ENCODE data around the gene HECW1.

The HECW1 gene

GRCh38 chr7:43508461-43508860 is 396.0 kb downstream of the HECW1 start:
- DNase-seq (ENCODE audit: low read depth), result no peak

GRCh38 chr7:43509906-43510305 is 397.5 kb downstream of the HECW1 start:
- DNase-seq (ENCODE audit: low read depth), result no peak

GRCh38 chr7:43511029-43511428 is 398.6 kb downstream of the HECW1 start:
- DNase-seq (ENCODE audit: low read depth), result no peak

- DNase-seq (ENCODE audit: low read depth), result no peak
These were observed 399.5 kb downstream of the HECW1 start for GRCh38 chr7:43511769-43512515.

GRCh38 chr7:43513251-43513650 is 400.8 kb downstream of the HECW1 start:
- no peak for DNase-seq (ENCODE audit: low read depth)

- DNase-seq (ENCODE audit: low read depth), result no peak
These were observed 404.3 kb downstream of the HECW1 start for GRCh38 chr7:43516581-43517342.

- DNase-seq (ENCODE audit: low read depth), result no peak
These were observed 405.0 kb downstream of the HECW1 start for GRCh38 chr7:43517464-43517863.

GRCh38 chr7:43520201-43520600 is 407.8 kb downstream of the HECW1 start:
- DNase-seq (ENCODE audit: low read depth), result no peak

- DNase-seq (ENCODE audit: low read depth), result no peak
These were observed 410.1 kb downstream of the HECW1 start for GRCh38 chr7:43522406-43523156.

GRCh38 chr7:43528576-43529354 is 416.3 kb downstream of the HECW1 start:
- no peak for DNase-seq (ENCODE audit: low read depth)

- DNase-seq (ENCODE audit: low read depth), result no peak
These were observed 418.3 kb downstream of the HECW1 start for GRCh38 chr7:43530553-43531410.

- DNase-seq (ENCODE audit: low read depth), result no peak
These were observed 419.3 kb downstream of the HECW1 start for GRCh38 chr7:43531700-43532099.

- no peak for DNase-seq (ENCODE audit: low read depth)
These were observed 421.5 kb downstream of the HECW1 start for GRCh38 chr7:43533801-43534479.

GRCh38 chr7:43535031-43535451 is 422.6 kb downstream of the HECW1 start:
- DNase-seq (ENCODE audit: low read depth), result no peak

- no peak for DNase-seq (ENCODE audit: low read depth)
These were observed 423.6 kb downstream of the HECW1 start for GRCh38 chr7:43535810-43536585.

- no peak for DNase-seq (ENCODE audit: low read depth)
These were observed 424.3 kb downstream of the HECW1 start for GRCh38 chr7:43536773-43537172.

- no peak for DNase-seq (ENCODE audit: low read depth)
These were observed 425.4 kb downstream of the HECW1 start for GRCh38 chr7:43537765-43538403.

GRCh38 chr7:43538404-43538771 is 425.9 kb downstream of the HECW1 start:
- no peak for DNase-seq (ENCODE audit: low read depth)

- no peak for DNase-seq (ENCODE audit: low read depth)
These were observed 428.0 kb downstream of the HECW1 start for GRCh38 chr7:43540471-43540870.

All from activated T-helper 9 cell treated with anti-CD3 and anti-CD28 coated beads, Interleukin-2, amount 50 U/mL, for 16 hours (primary cell).